Dedifferentiated amniotic fluid mesenchymal stem cell (primary cell): ENCODE measurements around the gene R3HDML.
"Not testable (repeated sequence)": the region's sequence is repeated elsewhere in the genome, so short reads cannot be mapped to it uniquely, and the experiment has no call there.

Source experiments
- DNase-seq: peaks from one replicate; pipeline ENCODE4 v3.0.0-alpha.2; 2016; ENCODE audit errors: extremely low spot score

Gene R3HDML, protein sequence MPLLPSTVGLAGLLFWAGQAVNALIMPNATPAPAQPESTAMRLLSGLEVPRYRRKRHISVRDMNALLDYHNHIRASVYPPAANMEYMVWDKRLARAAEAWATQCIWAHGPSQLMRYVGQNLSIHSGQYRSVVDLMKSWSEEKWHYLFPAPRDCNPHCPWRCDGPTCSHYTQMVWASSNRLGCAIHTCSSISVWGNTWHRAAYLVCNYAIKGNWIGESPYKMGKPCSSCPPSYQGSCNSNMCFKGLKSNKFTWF

DNA sequence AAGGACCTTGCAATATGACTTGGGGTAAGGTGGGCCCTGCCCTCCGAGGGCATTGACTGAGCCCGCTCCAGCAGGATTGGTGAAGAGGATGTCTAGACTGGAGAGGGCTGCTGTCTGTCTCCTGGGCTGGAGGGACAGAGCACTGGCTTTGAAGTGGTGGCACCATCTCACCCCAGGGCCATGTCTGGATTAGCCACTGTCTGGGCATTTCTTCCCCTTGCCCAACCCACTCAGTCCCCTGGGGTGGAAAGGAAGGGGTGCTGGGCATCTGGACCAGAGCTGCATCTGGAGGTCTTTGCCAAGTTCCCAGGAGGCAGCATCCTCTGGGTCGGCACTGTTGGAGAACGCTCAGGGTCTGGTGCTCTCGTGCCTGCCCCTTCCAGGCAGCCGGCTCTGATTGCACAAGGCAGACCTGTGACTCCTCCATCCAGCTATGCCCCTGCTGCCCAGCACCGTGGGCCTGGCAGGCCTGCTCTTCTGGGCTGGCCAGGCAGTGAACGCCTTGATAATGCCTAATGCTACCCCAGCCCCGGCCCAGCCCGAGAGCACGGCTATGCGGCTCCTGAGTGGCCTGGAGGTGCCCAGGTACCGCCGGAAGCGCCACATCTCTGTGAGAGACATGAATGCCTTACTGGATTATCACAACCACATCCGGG, at the start of gene R3HDML:
TSS of gene R3HDML (plus strand) at position 319 of the 656 bp plus-strand sequence. CDS start at position 434, 115 bp downstream.
- DNase-seq: no peak

DNA sequence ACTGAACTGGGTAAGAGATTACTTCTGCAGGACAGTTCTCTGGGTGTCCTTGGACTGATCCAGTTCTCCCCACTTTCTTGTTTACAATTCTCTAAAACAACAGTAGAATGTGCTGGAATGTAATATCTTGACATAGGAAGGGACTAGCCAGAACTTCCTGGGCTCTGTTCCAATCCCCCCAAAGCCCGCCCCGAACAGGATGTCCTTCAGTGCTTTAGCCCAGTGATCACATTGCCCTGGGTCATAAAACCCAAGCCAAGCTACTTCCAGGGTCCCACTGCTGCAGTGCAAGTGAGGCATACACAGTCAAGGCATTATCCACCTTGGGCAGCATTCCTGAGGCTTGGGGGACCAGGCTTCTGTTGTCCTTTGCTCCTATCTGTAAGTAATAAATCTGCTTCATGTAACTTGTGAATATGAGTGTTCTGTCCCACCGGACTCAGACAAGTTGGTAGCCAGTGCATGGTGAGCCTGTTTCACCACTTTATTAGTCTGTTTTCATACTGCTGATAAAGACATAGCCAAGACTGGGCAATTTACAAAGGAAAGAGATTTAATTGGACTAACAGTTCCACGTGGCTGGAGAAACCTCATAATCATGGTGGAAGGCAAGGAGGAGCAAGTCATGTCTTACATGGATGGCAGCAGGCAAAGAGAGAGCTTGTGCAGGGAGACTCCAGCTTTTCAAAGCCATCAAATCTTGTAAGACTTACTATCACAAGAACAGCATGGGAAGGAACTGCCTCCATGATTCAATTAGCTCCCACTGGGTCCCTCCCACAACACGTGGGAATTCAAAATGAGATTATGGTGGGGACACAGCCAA, 49.4 kb upstream of the R3HDML start:
- no peak for DNase-seq

DNA sequence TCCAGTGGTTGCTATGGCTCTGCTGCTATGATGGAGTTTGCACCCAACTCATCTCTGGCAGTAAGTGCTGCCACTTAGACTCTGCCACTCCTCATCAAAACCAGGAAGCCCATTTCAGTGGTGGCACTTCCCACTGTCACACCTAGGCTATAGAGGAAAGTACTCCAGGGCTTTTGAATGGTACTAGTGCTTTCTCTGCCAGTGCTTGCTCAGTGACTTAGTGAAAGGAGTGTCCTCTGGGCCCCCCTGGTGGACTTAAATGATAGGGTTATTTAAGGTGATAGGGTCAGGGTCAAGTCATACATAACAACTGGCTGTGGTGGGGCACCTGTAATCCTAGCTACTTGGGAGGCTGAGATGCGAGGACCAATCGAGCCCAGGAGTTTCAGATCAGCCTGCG, 48.6 kb upstream of the R3HDML start:
- no peak for DNase-seq

DNA sequence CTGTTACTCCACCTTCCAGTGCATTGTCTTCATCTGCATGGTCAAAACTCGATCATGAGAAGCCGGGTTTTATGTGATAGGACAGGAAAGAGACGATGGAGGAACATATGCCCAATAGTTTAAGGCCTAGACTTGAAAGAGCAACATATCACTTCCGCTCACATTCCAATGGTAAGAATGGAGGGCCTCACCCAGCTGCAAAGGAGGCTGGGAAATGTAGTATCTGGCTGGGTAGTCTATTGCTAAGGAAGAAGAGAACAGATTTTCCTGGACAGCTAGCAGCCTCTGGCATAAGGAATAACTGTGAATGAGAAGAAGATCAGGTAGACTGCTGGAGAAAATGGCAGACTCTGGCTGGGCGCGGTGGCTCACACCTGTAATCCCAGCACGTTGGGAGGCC, 45.1 kb upstream of the R3HDML start:
- no peak for DNase-seq

DNA sequence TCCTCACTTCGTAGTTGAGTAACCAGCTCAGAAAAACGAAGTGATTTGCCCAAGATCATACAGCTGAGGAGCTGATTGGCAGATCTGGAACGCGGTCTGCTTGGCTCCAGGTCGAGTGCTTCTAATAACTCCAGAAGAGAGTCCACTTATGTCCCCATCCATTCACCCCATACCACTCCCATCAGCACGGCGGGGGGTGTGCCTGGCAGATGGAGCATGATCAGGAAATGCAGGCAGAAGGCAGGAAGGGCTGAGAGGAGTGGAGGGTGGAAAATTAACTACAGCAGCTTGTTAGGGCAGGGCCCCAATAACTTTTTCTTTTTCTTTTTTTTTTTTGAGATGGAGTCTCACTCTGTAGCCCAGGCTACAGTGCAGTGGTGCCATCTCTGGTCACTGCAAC, 40.8 kb upstream of the R3HDML start:
- DNase-seq: no peak

DNA sequence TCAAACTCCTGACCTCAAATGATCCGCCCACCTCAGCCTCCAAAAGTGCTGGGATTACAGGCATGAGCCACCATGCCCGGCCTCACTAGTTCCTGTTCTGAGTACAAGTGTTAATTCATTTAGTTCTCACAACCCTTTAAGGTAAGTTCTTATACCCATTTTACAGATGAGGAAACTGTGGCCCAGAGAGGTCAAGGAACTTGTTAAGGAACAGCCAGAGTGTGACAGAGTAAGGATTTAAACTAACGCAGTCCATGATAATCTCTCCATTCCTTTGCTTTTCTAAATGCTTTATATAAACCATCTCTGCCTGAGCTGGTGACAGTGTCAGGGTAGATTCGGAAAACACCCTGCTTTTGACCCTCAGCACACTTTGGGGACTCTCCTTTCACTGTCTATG, 39.1 kb upstream of the R3HDML start:
- no peak for DNase-seq

DNA sequence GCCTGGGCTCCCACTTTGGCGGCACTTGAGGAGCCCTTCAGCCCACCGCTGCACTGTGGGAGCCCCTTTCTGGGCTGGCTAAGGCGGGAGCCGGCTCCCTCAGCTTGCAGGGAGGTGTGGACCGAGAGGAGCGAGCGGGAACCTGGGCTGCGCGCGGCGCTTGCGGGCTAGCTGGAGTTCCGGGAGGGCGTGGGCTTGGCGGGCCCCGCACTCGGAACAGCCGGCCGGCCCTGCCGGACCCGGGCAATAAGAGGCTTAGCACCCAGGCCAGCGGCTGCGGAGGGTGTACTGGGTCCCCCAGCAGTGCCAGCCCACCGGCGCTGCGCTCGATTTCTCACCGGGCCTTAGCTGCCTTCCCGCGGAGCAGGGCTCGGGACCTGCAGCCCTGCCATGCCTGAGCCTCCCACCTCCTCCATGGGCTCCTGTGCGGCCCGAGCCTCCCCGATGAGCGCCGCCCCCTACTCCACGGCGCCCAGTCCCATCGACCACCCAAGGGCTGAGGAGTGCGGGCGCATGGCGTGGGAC, 37.8 kb upstream of the R3HDML start:
- DNase-seq: not testable (repeated sequence)

DNA sequence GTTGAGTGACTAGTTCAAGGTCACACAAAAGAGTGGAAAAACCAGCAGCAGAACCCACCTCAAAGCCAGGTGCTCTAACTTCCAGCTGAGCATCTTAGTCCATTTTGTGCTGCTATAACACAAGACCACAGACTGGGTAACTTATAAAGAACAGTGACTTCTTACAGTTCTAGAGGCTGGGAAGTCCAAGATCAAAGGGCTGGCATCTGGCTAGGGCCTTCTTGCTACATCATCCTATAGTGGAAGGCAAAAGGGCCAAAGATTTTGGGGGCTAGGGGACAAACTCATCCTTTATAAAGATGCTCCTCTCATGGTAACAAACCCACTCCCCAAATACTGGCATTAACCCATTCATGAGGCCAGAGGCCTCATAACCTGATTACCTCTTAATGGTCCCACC, 35.6 kb upstream of the R3HDML start:
- no peak for DNase-seq

DNA sequence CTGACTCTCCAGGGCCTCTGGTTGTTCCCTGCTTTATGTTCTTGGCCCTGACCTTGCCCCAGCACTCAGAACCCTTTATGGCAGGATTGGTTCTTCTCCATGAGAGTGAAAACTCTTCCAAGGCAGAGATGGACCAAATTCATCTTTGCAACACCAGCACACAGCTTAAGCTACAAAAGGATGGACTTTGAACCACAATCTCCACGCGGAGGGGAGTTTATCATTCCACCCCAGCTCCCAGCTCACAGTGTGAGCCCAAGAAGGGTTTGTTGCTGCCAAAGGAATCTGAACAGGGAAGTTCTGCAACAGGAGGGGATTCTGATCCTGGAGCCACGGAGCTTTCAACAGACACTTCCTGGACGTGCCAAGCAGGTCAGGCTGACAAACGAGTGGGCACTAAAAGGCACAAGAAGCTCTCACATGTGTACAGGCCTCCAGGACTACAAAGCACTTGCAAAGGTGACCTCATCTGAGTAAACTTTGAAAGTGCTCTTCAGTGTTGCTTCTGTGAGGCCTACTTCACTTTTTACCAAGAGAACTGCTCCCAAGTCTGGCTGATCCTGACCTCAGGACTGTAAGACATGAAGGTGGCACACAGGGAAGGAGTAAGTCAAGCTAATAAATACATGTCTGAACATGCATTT, 34.7 kb upstream of the R3HDML start:
- DNase-seq: no peak

DNA sequence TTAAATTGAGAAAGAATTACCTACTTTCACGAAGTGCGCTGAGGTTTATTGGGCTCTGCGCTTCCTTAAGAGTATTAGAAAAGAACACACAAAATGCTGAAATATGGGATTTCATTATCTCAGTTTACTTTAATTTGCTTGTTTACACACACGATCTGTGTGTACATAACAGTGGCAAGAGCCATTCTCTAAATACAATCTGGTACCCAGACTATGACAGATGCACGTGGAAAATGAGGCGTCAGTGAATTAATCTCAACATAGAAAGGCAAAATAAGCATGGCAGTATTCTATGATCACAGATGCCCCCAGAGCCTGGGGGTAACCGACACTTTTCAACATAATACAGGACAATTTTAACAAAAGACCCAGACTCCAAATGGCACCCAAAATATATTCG, 34.1 kb upstream of the R3HDML start:
- no peak for DNase-seq

DNA sequence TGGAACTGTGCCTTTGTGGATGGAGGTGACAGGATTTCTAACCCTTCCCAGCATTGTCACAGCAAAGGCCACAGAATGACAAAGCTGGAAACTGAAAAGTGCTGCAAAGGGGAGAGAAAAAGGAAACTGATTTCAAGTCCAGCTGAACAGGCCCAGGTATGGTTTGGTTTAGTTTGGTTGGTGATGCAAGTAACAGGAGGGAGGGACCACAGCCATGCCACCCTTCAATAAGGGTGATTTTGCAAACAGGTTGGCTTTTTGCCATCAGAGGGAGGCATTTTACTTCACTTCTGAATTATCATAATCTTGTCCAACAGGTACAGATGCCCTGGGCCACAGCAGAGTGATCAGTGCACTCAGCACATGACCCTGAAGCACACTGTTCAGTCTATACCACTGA, 32.5 kb upstream of the R3HDML start:
- DNase-seq: no peak

DNA sequence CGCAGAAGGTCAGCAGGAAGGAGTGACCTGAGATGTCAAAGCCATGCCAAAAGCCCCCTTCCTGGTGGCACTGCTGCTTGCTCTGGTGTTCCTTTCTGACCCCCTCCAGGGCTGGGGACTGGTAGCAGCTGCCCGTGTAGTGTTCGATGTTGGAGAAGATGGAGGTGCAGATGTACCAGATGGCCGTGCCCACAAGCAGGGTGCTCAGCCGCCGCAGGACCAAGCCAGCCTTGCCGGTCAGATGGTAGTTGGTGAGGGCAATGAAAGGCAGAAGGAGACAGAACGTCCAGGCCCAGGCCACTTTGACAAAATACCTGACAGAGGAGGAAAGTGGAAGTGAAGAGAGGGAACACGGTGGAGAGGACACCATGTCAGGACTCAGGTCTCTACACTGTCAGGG, 29.9 kb upstream of the R3HDML start:
- DNase-seq: no peak

DNA sequence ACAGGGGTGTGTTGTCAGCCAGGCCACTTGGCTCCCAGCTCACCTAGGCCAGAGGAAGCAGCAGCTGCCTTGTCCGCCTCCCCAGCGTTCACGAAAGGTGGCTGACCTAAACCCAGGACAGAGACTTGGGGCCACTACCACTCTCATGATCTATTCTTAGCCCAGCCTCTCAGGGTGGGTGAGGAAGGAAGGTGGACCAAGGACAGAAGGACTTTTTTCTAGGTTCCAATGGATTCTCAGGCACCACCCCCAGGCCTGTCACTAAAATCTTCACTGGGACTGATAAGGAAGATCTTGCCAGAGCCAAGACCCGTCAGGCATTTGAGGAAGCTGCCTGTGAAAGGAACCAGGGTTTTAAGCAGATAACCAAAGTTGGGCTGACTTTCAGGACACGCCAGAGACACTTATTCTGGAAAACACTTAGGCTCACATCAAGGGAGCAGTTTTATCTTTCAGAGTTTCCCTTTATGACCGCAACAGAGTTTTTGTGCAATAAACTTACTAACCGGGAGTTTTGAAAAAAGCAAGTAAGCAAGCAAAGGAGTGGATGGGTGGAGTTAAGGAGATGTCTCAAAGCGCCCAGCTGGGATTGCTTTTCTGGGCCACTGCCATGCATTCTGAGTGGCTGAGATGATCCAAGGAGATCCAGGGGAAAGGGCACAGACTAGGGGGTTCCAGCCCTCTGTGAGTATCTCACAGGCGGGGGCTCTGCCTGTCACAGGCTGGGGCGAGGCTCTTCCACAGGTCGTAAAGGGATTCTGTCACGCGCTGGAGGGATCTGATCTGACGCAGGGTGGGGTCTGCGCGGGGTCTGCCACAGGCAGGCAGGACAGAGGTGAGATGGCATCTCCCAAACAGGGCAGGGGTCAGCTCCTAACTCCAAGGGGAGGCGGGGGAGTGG, 26.8 kb upstream of the R3HDML start:
- peak; percentile 51 for DNase-seq

DNA sequence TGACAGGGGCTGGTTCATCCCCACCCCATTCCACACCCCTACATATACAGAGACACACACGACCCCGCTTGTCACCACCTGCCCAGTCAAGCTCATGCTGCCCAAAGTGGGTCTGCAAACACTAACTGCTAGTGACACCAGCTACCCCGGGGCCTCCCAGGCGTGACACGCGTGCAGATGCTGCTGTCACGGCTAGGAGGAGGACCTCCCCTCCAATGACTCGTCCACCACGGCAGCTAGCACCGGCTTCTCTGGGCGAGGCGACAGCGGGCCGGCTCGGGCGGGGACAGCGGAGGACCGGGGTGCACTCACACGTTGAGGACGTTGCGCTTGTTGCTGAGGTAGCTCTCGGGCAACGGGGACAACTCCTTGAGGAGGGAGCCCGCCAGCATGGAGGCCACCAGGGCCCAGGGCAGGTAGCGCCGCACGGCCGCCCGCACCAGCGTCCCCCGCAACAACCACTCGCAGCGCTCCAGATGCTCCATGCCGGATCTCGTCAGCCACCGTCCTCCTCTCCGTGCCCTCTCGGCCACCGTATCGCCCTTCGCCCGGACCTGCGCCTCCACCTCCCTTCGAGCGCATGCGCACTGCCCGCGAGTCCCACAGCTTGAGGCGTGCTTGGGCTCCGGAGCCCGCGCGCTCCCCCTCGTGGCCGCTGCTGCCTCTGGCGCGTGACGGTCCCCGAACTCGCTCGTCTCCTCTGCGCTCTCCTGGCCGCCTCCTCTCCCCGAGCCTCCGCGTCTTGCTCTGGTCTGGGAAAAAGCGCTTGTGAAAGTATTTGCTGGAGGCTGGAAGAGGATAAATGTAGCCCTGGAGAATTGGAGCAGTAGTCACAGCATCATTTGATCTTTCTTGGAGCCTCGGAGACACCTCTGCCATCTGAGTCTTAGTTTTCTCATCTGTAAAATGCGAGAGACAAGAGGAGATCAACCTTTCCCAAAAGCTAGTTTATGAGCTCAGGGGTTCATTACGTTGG, 25.9 kb upstream of the R3HDML start, which contains the start of gene FITM2:
TSS of gene FITM2 (minus strand) at position 539 of the 976 bp plus-strand sequence. CDS start at position 485, 54 bp downstream.
- peak; percentile 93 for DNase-seq

DNA sequence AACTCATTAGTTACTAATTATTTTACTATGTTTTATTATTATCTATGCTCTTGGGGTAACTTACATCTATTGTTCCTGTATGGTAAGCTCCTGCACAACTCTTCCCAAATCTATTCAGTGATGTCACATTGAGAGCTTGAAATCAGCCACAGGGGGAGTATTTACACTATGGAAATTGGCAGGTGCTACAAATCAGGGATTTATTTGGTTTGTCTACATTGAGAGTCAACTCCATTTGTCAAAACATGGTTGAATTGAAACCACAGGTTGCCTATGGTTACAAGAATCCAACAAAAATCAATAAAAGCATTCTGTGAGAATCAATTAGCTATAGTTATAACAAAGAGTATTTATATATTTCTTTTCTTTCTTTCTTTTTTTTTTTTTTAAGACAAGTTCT, 22.0 kb upstream of the R3HDML start:
- DNase-seq: no peak

DNA sequence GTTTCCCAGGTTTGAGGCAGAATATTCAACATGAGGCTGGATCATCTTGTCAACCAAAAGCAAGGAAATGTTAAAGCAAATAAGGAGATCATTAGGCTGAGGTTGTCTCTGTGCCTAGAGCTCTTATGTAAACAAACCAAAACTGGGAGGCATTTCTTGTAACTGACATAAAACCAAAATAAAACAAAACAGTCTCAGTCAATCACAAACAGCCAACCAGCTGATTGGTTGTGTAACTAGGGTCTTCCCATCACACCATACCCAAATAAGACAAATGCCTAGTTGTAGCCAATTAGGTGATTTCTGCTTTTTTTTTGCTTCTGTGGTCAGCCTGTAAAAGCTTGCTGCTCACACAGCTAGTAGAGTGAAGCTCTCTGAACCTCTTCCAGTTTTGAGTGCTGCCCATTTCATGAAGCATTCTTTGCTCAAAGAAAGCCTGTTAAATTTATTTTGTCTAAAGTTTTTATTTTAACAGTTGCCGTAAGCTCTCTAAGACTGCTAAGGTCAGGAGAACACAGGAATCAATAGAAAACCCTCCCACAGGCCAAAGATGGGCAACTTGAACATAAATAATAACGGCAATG, 16.9 kb upstream of the R3HDML start:
- DNase-seq: no peak

DNA sequence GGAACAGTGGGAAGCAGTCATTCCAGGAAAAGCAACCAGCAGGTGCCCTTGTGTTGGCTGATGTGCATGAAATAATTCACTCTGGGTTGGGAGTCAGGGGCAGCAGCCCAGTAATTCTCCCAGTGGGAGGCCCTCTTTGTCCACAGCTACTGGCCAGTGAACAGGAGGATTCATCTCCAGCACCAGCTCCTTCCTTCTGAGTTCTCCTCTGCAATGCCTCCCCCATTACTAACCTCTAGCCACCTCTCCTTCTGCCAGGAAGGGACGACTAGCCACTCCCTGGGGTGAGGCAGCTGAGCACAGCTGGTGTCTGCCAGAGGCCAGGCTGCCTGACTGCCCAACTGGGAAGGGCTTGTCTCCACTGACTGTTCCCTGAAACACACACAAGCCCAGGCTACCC, 12.5 kb upstream of the R3HDML start:
- DNase-seq: no peak

DNA sequence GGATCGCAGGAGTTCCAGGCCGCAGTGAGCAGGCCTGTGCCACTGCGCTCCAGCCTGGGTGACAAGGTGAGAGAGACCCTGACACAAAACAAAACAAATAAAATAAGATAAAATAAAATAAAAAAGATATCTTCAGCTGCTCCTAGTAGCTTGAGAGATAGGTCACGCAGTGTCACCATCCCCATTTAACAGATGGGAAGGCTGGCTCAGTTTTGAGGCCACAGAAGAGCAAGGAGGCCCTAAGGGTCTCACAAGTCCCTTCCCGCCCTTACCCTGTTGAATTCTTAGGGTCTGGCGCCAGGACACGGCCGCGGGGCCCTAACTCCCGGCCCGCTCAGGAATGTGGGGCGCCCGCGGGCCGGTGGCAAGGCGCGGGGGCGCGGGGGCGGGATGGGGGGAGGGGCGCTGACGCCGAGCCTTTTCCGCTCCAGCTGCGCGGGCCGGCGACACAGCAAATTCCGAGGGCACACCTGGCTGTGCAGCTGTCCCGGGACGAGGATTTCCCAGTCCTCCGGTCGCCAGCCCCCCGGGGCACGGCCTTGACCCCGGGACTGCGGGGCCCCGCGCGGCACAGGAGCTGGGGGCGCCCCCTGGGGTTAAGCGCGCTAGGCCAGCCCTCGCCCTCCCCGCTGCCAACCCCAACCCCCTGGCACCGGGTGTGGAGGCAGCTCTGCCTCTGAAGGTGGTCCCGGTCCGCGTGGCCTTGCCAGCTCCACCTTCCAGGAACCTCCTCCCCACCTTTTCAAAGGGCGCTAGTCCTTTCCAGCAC, 10.3 kb upstream of the R3HDML start:
- DNase-seq: no peak

DNA sequence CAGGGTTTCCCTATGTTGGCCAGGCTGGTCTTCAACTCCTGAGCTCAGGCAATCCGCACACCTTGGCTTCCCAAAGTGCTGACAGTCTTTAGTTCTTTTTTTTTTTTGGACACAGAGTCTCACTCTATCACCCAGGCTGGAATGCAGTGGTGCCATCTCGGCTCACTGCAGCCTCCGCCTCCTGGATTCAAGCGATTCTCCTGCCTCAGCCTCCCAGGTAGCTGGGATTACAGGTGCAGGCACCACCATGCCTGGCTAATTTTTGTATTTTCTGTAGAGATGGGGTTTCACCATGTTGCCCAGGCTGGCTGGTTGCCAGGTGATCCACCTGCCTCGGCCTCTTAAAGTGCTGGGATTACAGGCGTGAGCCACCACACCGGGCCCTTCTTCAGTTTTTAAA, 9.1 kb upstream of the R3HDML start:
- DNase-seq: not testable (repeated sequence)
